Heart left ventricle (tissue), 16 donors: ENCODE measurements around the gene PDE10A. TPM values are rescaled to one million over a fixed set of nuclear protein-coding genes. Genes with fewer than 3 reads are reported as not detected.

Experiments used
- ATAC-seq, 4 donors: fragments of 200-7000 bp; cut with Tn5 transposase; one replicate each; pipeline ENCODE4 v1.9.1; 2020 to 2022; ENCODE audit warnings: moderate library complexity in 4 of 4, mild to moderate bottlenecking in 3 of 4, moderate number of reproducible peaks in 1 of 4
- DNase-seq, 5 donors: peaks; one replicate each; pipeline ENCODE4 v3.0.0-alpha.2; 2020
- H3K27ac ChIP-seq, 12 donors: fragments of 200-600 bp; sonication (generic) in 4 of 12; one replicate each; pipeline versions ENCODE4 v1.5.0 to v1.8.0; 2016 to 2022; ENCODE audit warnings: mild to moderate bottlenecking in 2 of 12
- H3K27me3 ChIP-seq, 9 donors: fragments of 200-600 bp; sonication (generic) in 2 of 9; one replicate each; pipeline versions ENCODE4 v1.5.1 to v1.8.0; 2016 to 2022; ENCODE audit warnings: mild to moderate bottlenecking in 3 of 9
- H3K36me3 ChIP-seq, 9 donors: fragments of 200-600 bp; sonication (generic) in 2 of 9; one replicate each; pipeline versions ENCODE4 v1.5.0 to v1.8.0; 2018 to 2022; ENCODE audit warnings: mild to moderate bottlenecking in 2 of 9
- H3K4me1 ChIP-seq, 12 donors: fragments of 200-600 bp; sonication (generic) in 4 of 12; one replicate each; pipeline versions ENCODE4 v1.5.0 to v1.8.0; 2016 to 2022; ENCODE audit warnings: mild to moderate bottlenecking in 3 of 12
- H3K4me3 ChIP-seq, 12 donors: fragments of 200-600 bp; sonication (generic) in 4 of 12; one replicate each; pipeline versions ENCODE4 v1.5.0 to v1.8.0; 2017 to 2022; ENCODE audit warnings: mild to moderate bottlenecking in 9 of 12, moderate library complexity in 4 of 12
- H3K9me3 ChIP-seq, 12 donors: fragments of 200-600 bp; sonication (generic) in 4 of 12; one replicate each; pipeline versions ENCODE4 v1.5.0 to v1.8.0; 2016 to 2022; ENCODE audit warnings: mild to moderate bottlenecking in 1 of 12
- POLR2A ChIP-seq, 2 donors: fragments of 450-650 bp; IDR thresholded peaks; one replicate each; pipeline ENCODE4 v1.6.1; 2017; ENCODE audit warnings: antibody characterized with exemption in 2 of 2, mild to moderate bottlenecking in 2 of 2, moderate library complexity in 2 of 2
- WGBS, 4 donors: extraction: QIAGEN DNeasy Blood & Tissue Kit in 2 of 4; methylation state at CpG; one replicate each; pipeline versions ENCODE4 v1.1.5 to v1.1.7; 2013 to 2018; 5-methylcytosine and 5-hydroxymethylcytosine counted together
- intact Hi-C, 10 donors: fragments of 100-400 bp; cut with DNase I; formaldehyde crosslinking; loops; one replicate each; pipeline versions ENCODE4 v1.11.1 to v1.14.2; 2022
- polyA plus RNA-seq, 2 donors: library from polyadenylated mRNA; stranded (reverse); fragments of 200-250 nt; gene quantifications; one replicate each; pipeline ENCODE4 v1.2.3, GENCODE V29; 2013
- total RNA-seq, 9 donors: library from RNA; depleted of rRNA in 2 of 9; stranded (reverse); fragments of >200 nt in 2 of 9; fragmentation: NEBNext Ultra II Directional in 3 of 9; extraction: Animal tissue kit (Norgen Biotek cat#: 25700) in 3 of 9; gene quantifications; one replicate each; pipeline versions ENCODE4 v1.1.0 to v1.2.4, GENCODE V29; 2016 to 2023
- TF ChIP-seq, protein P1 (sequence below), 12 donors: fragments of 200-600 bp; sonication (generic) in 4 of 12; IDR thresholded peaks; one replicate each; pipeline versions ENCODE4 v1.5.0 to v1.8.0; 2018 to 2022; ENCODE audit warnings: antibody characterized with exemption in 12 of 12, mild to moderate bottlenecking in 5 of 12
- donor health status: ischemic (EF 13 %, LVEDD 7.1; RV severe dilation, severe dysfunction).
- donor health status: healthy with polysubstance abuse.
- donor health status: DM: no; HTN: yes; CAD: no.
- donor health status: DM: no; HTN: no; CAD: no.
- donor health status: ischemic (EF 25% LVEDD 6.9; RV normal size, moderate dysfunction).
- donor health status: ischemic (EF 25% LVEDD 5.7; RV mildly dilated, moderate dysfunction).
- donor health status: healthy.
- donor health status: DM: yes; HTN: yes; CAD: no.
- donor health status: ischemic (EF 35%, LVEDD 5.7; RV mildly dilated, moderate dysfunction).
- donor health status: nonischemic (EF 11% LVEDD 7.7; RV severe dilation, severe dysfunction).
- donor health status: DM: yes; HTN: yes; CAD: no.
- donor health status: PGD.
- donor health status: ischemic (EF 29% LVEDD 5.4; RV normal size, mild dysfunction).
- donor health status: nonischemic (EF 23%, LVEDD 6.1; RV moderate dilation, normal function).

The PDE10A gene
- total and polyA plus RNA-seq, 11 donors, result 4.2 to 22.4 (median 12.8) TPM

DNA sequence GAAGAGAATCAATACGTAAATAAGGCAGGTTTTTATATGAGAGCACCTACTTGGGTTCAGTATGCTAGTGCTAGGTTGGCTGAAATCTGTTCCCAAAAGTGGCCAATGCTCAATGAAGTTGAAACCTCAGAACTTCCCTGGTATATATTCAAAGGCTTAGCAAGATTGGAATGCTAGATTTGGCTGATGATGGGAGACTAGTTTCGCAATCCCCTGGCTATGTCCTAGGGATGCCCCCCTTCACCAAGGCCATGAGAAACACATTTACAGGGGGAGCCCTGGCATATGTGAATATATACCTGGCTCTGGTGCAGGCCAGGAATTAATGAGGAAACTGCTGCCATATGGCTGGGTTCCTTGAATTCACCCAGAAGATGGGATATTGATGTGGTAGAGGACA, 211.2 kb downstream of the PDE10A start:
- H3K9me3 ChIP-seq, result no peaks in the 10 kb centered on the region

GRCh38 chr6:165448210-165448609, 214.8 kb downstream of the PDE10A start:
- no peaks in the 10 kb centered on the region for H3K36me3 ChIP-seq
- ATAC-seq, result no peak
- no peak overlapping the region for H3K27ac ChIP-seq
- 78 to 97% (median 92%) methylated on average over 4 of the region's 4 CpGs for WGBS, 4 donors
- H3K27me3 ChIP-seq, result no peaks in the 10 kb centered on the region
- no peak for DNase-seq
- no peaks in the 10 kb centered on the region for H3K9me3 ChIP-seq
- H3K4me1 ChIP-seq, result no peaks in the 10 kb centered on the region
- intact Hi-C loops, result loop anchor here in 3 of 10 donors (10.0 kb wide), 3 partner anchors 217 to 277 kb away; partner anchors contain the start of gene PDE10A (in 1 of the 3)
- no peak overlapping the region for H3K4me3 ChIP-seq
- TF ChIP-seq POLR2A (IDR thresholded peaks at IDR 0.05), result no peak
- TF ChIP-seq, protein P1, sequence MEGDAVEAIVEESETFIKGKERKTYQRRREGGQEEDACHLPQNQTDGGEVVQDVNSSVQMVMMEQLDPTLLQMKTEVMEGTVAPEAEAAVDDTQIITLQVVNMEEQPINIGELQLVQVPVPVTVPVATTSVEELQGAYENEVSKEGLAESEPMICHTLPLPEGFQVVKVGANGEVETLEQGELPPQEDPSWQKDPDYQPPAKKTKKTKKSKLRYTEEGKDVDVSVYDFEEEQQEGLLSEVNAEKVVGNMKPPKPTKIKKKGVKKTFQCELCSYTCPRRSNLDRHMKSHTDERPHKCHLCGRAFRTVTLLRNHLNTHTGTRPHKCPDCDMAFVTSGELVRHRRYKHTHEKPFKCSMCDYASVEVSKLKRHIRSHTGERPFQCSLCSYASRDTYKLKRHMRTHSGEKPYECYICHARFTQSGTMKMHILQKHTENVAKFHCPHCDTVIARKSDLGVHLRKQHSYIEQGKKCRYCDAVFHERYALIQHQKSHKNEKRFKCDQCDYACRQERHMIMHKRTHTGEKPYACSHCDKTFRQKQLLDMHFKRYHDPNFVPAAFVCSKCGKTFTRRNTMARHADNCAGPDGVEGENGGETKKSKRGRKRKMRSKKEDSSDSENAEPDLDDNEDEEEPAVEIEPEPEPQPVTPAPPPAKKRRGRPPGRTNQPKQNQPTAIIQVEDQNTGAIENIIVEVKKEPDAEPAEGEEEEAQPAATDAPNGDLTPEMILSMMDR (IDR thresholded peaks at IDR 0.05), result no peak

More for the DNA sequence above, 211.2 kb downstream of the PDE10A start:
- Histone ChIP-seq H3K27ac (no peak overlapping the region), H3K36me3 (no peaks in the 10 kb centered on the region), H3K4me1 (peaks cover 0 to 13% (median 5%) of the 10 kb centered on the region in 12 donors), H3K4me3 (no peak overlapping the region), H3K27me3 (no peaks in the 10 kb centered on the region)
- no peak for ATAC-seq
- no peak for DNase-seq
- intact Hi-C loops, result loop anchor here in 1 of 10 donors (10.0 kb wide), 1 partner anchor 203 kb away; no protein-coding TSS in a partner anchor
- TF ChIP-seq POLR2A (IDR thresholded peaks at IDR 0.05), result no peak
- TF ChIP-seq, protein P1 (IDR thresholded peaks at IDR 0.05), result no peak
- WGBS, 4 donors, result 94 to 98% (median 97%) methylated on average over 2 of the region's 2 CpGs

- intact Hi-C loops, result loop anchor here in 3 of 10 donors (10.0 kb wide), 3 partner anchors 218 to 278 kb away; partner anchors contain the start of gene PDE10A (in 1 of the 3)
- Histone ChIP-seq H3K27me3 (no peaks in the 10 kb centered on the region), H3K36me3 (no peaks in the 10 kb centered on the region), H3K9me3 (no peaks in the 10 kb centered on the region), H3K4me3 (no peak overlapping the region), H3K27ac (no peak overlapping the region), H3K4me1 (no peaks in the 10 kb centered on the region)
- ATAC-seq, result no peak
- no peak for TF ChIP-seq POLR2A (IDR thresholded peaks at IDR 0.05)
- TF ChIP-seq, protein P1 (IDR thresholded peaks at IDR 0.05), result no peak
- 89 to 96% (median 94%) methylated on average over 10 of the region's 10 CpGs for WGBS, 4 donors
- DNase-seq, result no peak
These were observed 215.9 kb downstream of the PDE10A start for GRCh38 chr6:165447141-165447540.

- no peak for ATAC-seq
- DNase-seq, result no peak
- Histone ChIP-seq H3K36me3 (no peaks in the 10 kb centered on the region), H3K27me3 (no peaks in the 10 kb centered on the region), H3K9me3 (no peaks in the 10 kb centered on the region), H3K4me3 (no peak overlapping the region), H3K4me1 (no peaks in the 10 kb centered on the region), H3K27ac (no peak overlapping the region)
- intact Hi-C loops, result loop anchor here in 3 of 10 donors (10.0 kb wide), 3 partner anchors 218 to 278 kb away; partner anchors contain the start of gene PDE10A (in 1 of the 3)
- no peak for TF ChIP-seq POLR2A (IDR thresholded peaks at IDR 0.05)
- TF ChIP-seq, protein P1 (IDR thresholded peaks at IDR 0.05), result no peak
These were observed 216.7 kb downstream of the PDE10A start for GRCh38 chr6:165446331-165446730.
